GM23338 (cell line): ENCODE measurements around the gene BBS1. TPM values are rescaled to one million over a fixed set of nuclear protein-coding genes. Genes with fewer than 3 reads are reported as not detected.

Experiments
- ATAC-seq: fragments of 200-7000 bp; cut with Tn5 transposase; 3 replicates; pipeline ENCODE4 v1.9.1; 2020
- DNase-seq: peaks from one replicate; pipeline ENCODE4 v3.0.0-alpha.2; 2015; ENCODE audit warnings: low spot score
- H2AFZ ChIP-seq: fragments of 200-600 bp; sonication (generic); 2 replicates; pipeline ENCODE4 v1.8.0; 2016; ENCODE audit warnings: antibody characterized with exemption, mild to moderate bottlenecking, moderate library complexity
- H3F3A ChIP-seq: fragments of 200-600 bp; sonication (generic); replicated peaks from 2 replicates; pipeline ENCODE4 v1.8.0; 2017; ENCODE audit warnings: antibody characterized with exemption, mixed run types, low read depth
- H3K27ac ChIP-seq: fragments of 200-600 bp; sonication (generic); 2 replicates; pipeline ENCODE4 v1.6.1; 2016; ENCODE audit warnings: low read depth
- H3K27me3 ChIP-seq: fragments of 200-600 bp; sonication (generic); 2 replicates; pipeline ENCODE4 v1.8.0; 2016; ENCODE audit warnings: mild to moderate bottlenecking, mixed run types, moderate library complexity; ENCODE audit not compliant: insufficient read depth
- H3K36me3 ChIP-seq: fragments of 200-600 bp; sonication (generic); 2 replicates; pipeline ENCODE4 v1.8.0; 2016; ENCODE audit warnings: mild to moderate bottlenecking; ENCODE audit not compliant: insufficient read depth
- H3K4me1 ChIP-seq: fragments of 200-600 bp; sonication (generic); 2 replicates; pipeline ENCODE4 v1.8.0; 2016; ENCODE audit warnings: mild to moderate bottlenecking, moderate library complexity; ENCODE audit not compliant: insufficient read depth
- H3K4me2 ChIP-seq: fragments of 200-600 bp; sonication (generic); 2 replicates; pipeline ENCODE4 v1.7.1; 2017; ENCODE audit warnings: mixed run types
- H3K4me3 ChIP-seq: fragments of 200-600 bp; sonication (generic); 2 replicates; pipeline ENCODE4 v1.6.1; 2016; ENCODE audit warnings: mixed run types
- H3K79me2 ChIP-seq: fragments of 200-600 bp; sonication (generic); replicated peaks from 2 replicates; pipeline ENCODE4 v1.8.0; 2017; ENCODE audit warnings: mild to moderate bottlenecking; ENCODE audit not compliant: insufficient read depth
- H3K9me2 ChIP-seq: fragments of 200-600 bp; sonication (generic); 2 replicates; pipeline ENCODE4 v1.8.0; 2017; ENCODE audit not compliant: insufficient read depth
- H4K20me1 ChIP-seq: fragments of 200-600 bp; sonication (generic); replicated peaks from 2 replicates; pipeline ENCODE4 v1.8.0; 2017; ENCODE audit warnings: mild to moderate bottlenecking; ENCODE audit not compliant: insufficient read depth
- H3K27ac Mint-ChIP-seq: 2 replicates; pipeline ENCODE4 v1.8.0; 2020; ENCODE audit warnings: inconsistent platforms, mild to moderate bottlenecking, moderate library complexity, mixed read lengths
- H3K27me3 Mint-ChIP-seq: 3 replicates; pipeline ENCODE4 v1.8.0; 2022; ENCODE audit warnings: low read depth, mild to moderate bottlenecking, moderate library complexity, mixed read lengths, inconsistent platforms; ENCODE audit not compliant: insufficient read depth, poor library complexity
- H3K36me3 Mint-ChIP-seq: 3 replicates; pipeline ENCODE4 v1.8.0; 2021; ENCODE audit warnings: low read depth, mild to moderate bottlenecking, inconsistent platforms, moderate library complexity, mixed read lengths
- H3K4me1 Mint-ChIP-seq: 3 replicates; pipeline ENCODE4 v1.8.0; 2020; ENCODE audit warnings: mild to moderate bottlenecking, inconsistent platforms, mixed read lengths
- H3K4me3 Mint-ChIP-seq: 3 replicates; pipeline ENCODE4 v1.8.0; 2021; ENCODE audit warnings: moderate library complexity, mild to moderate bottlenecking, inconsistent platforms, mixed read lengths
- H3K9me3 Mint-ChIP-seq: 3 replicates; pipeline ENCODE4 v1.8.0; 2020; ENCODE audit warnings: moderate library complexity, mild to moderate bottlenecking, inconsistent platforms, mixed read lengths
- CREB1 ChIP-seq: fragments of 250-450 bp; sonication (Bioruptor Pico); IDR thresholded peaks from 2 replicates; pipeline ENCODE4 v1.5.0; 2020; ENCODE audit warnings: low read depth, mild to moderate bottlenecking, moderate library complexity
- EZH2 ChIP-seq: fragments of 200-600 bp; sonication (generic); IDR thresholded peaks from one replicate; pipeline ENCODE4 v1.8.0; 2017; ENCODE audit warnings: antibody characterized with exemption, mild to moderate bottlenecking, low read depth; ENCODE audit not compliant: unreplicated experiment
- EZH2phosphoT487 ChIP-seq: fragments of 200-600 bp; sonication (generic); IDR thresholded peaks from one replicate; pipeline ENCODE4 v1.8.1; 2018; ENCODE audit warnings: antibody characterized with exemption; ENCODE audit not compliant: unreplicated experiment
- JUNB ChIP-seq: IDR thresholded peaks from one replicate; pipeline ENCODE4 v1.6.1; 2016; ENCODE audit warnings: antibody characterized with exemption; ENCODE audit not compliant: unreplicated experiment
- NANOG ChIP-seq: IDR thresholded peaks from 2 replicates; pipeline ENCODE4 v1.6.1; 2016; ENCODE audit warnings: antibody characterized with exemption, borderline replicate concordance
- POLR2AphosphoS5 ChIP-seq: IDR thresholded peaks from 2 replicates; pipeline ENCODE4 v1.6.1; 2016; ENCODE audit warnings: antibody characterized with exemption, low read depth
- STAT1 ChIP-seq: IDR thresholded peaks from one replicate; pipeline ENCODE4 v1.6.1; 2016; ENCODE audit warnings: antibody characterized with exemption; ENCODE audit not compliant: unreplicated experiment
- ZNF114 ChIP-seq: fragments of 250-450 bp; sonication (Bioruptor Pico); IDR thresholded peaks from 2 replicates; pipeline ENCODE4 v1.5.0; 2020; ENCODE audit warnings: mild to moderate bottlenecking, moderate library complexity
- ZNF331 ChIP-seq: fragments of 250-450 bp; sonication (Bioruptor Pico); IDR thresholded peaks from 2 replicates; pipeline ENCODE4 v1.5.0; 2020; ENCODE audit warnings: low read depth, mild to moderate bottlenecking, moderate library complexity
- polyA plus RNA-seq: library from polyadenylated mRNA; unstranded; fragments of >200 nt; fragmentation: Nextera tagmentation; extraction: Ambion mirVana; gene quantifications from 2 replicates; pipeline ENCODE4 v1.2.1, GENCODE V29; 2016
- total RNA-seq: library from RNA; depleted of rRNA; stranded (reverse); fragments of >200 nt; shearing (Covaris generic); gene quantifications from 2 replicates; pipeline ENCODE4 v1.2.3, GENCODE V29; 2014
- TF ChIP-seq, protein P1 (sequence below), 2 experiments: fragments of 200-600 bp in 1 of 2; sonication (generic) in 1 of 2; conservative IDR thresholded peaks; 2 replicates each; pipeline versions ENCODE4 v1.5.1 to v1.6.1; 2016 to 2017; ENCODE audit warnings: antibody characterized with exemption in 2 of 2, low read depth in 2 of 2, mild to moderate bottlenecking in 2 of 2, moderate library complexity in 1 of 2
- TF ChIP-seq, protein P2 (sequence below): IDR thresholded peaks from 2 replicates; pipeline ENCODE4 v1.6.1; 2016; ENCODE audit warnings: antibody characterized with exemption

BBS1 gene
- total and polyA plus RNA-seq, 2 experiments from 2014 or later, result 11.6 to 41.3 TPM

DNA sequence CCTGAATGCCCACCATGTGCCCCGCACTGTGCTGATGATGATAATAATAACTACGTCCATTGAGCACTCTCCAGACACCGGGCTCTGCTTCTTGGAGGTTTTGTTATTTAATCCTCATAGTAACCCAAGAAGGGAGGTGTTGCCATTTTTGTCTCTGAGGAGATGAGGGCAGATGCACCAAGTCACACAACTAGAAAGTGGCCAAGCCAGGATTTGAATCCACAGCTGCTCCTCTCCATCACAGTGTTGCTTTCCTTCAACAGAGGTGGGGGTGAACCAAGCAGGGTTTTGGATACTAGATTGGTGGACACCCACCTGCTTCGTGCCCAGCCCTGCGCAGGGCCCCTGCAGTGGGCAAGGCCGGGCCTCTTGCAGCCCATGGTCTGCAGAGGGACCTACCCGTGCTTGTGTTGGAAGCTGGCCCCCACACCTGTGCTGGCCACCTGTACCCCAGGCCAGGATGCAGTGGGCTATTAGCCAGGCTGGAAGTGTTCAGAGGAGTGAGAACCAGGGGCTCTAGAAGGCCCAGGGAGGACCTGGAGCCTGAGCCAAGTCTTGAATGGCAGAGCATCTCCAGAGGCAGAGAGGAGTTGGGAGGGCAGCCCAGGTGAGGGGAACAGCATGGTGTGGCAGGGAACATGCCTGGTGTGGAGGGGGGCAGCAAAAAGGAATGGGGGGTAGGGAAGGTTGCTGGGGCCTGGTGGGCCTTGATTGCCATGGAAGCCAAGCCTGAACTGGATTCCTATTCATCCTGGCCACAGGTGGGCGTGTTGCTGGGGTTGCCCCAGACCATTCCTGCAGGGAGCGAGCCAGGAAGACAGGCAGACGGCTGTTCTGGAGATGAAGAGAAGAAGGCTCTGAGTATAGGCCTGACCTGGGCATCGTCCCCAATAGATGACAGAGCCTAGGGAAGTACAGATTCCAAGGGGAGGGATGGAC is 32.9 kb upstream of the BBS1 start:
- H3K4me1 Mint-ChIP-seq, result peaks cover 25% of the 10 kb centered on the region
- ATAC-seq, result no peak
- Histone ChIP-seq H3K4me1 (peaks cover 8% of the 10 kb centered on the region), H2AFZ (no peak overlapping the region), H3K4me2 (no peak overlapping the region), H3K4me3 (no peak overlapping the region), H3K9me2 (no peaks in the 10 kb centered on the region), H3F3A (peaks cover 16% of the 10 kb centered on the region; the same call in 1 of the 2 replicates), H3K79me2 (peaks cover 9% of the 10 kb centered on the region; the same call in 1 of the 2 replicates), H3K27ac (no peak overlapping the region; the same call in 1 of the 2 replicates), H4K20me1 (no peaks in the 10 kb centered on the region; the same call in none of the 2 replicates), H3K36me3 (no peaks in the 10 kb centered on the region; the same call in 1 of the 2 replicates), H3K27me3 (no peaks in the 10 kb centered on the region)
- H3K9me3 Mint-ChIP-seq, result no peaks in the 10 kb centered on the region
- H3K27ac Mint-ChIP-seq, result no peak overlapping the region; the same call in 1 of the 2 replicates
- no peak for TF ChIP-seq JUNB
- TF ChIP-seq ZNF331, result no peak
- no peak for TF ChIP-seq STAT1
- TF ChIP-seq ZNF114 (CRISPR knock-in tag), result no peak
- TF ChIP-seq CREB1, result no peak
- no peak for TF ChIP-seq EZH2phosphoT487
- TF ChIP-seq, protein P1, sequence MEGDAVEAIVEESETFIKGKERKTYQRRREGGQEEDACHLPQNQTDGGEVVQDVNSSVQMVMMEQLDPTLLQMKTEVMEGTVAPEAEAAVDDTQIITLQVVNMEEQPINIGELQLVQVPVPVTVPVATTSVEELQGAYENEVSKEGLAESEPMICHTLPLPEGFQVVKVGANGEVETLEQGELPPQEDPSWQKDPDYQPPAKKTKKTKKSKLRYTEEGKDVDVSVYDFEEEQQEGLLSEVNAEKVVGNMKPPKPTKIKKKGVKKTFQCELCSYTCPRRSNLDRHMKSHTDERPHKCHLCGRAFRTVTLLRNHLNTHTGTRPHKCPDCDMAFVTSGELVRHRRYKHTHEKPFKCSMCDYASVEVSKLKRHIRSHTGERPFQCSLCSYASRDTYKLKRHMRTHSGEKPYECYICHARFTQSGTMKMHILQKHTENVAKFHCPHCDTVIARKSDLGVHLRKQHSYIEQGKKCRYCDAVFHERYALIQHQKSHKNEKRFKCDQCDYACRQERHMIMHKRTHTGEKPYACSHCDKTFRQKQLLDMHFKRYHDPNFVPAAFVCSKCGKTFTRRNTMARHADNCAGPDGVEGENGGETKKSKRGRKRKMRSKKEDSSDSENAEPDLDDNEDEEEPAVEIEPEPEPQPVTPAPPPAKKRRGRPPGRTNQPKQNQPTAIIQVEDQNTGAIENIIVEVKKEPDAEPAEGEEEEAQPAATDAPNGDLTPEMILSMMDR (conservative IDR thresholded peaks at IDR 0.05; ENCODE audit: low read depth in 2 of 2), result 0 out of 4 replicates have a peak, but pooled peaks of 1 of the 2 experiments have one; percentile 1
- no peak for TF ChIP-seq NANOG
- no peak for TF ChIP-seq EZH2
- TF ChIP-seq POLR2AphosphoS5, result peak; percentile 30
- TF ChIP-seq, protein P2, sequence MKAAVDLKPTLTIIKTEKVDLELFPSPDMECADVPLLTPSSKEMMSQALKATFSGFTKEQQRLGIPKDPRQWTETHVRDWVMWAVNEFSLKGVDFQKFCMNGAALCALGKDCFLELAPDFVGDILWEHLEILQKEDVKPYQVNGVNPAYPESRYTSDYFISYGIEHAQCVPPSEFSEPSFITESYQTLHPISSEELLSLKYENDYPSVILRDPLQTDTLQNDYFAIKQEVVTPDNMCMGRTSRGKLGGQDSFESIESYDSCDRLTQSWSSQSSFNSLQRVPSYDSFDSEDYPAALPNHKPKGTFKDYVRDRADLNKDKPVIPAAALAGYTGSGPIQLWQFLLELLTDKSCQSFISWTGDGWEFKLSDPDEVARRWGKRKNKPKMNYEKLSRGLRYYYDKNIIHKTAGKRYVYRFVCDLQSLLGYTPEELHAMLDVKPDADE, result no peak
- peak; percentile 38 for DNase-seq
- H3K27me3 Mint-ChIP-seq, result peaks cover 15% of the 10 kb centered on the region
- peak overlapping the region; percentile 41; the same call in 2 of the 3 replicates for H3K4me3 Mint-ChIP-seq
- peaks cover 5% of the 10 kb centered on the region; the same call in 2 of the 3 replicates for H3K36me3 Mint-ChIP-seq
